Measurements from ENCODE around the gene TRIM36.

Gene TRIM36

GRCh38 chr5:115079924-115080623, 89.6 kb downstream of the TRIM36 start:
- no peak for DNase-seq (ENCODE audit: low read depth in 1 of 2, low spot score in 1 of 2)

Measured in activated CD4-positive, alpha-beta T cell treated with anti-CD3 and anti-CD28 coated beads, Interleukin-2, amount 50 U/mL, for 24 hours (primary cell).